GM19025 (cell line): ENCODE results near the gene HMOX1.

Experiments
- ATAC-seq: cut with Tn5 transposase; IDR thresholded peaks from one replicate; pipeline ENCODE4 v1.9.1; 2021; ENCODE audit warnings: mild to moderate bottlenecking, low read depth, moderate library complexity; ENCODE audit not compliant: unreplicated experiment

Gene HMOX1

GRCh38 chr22:35380537-35381423 is at the start of gene HMOX1:
Gene HMOX1, plus strand, starts transcription at chr22:35381096. Its CDS starts 78 bp downstream, at chr22:35381174.
- peak; percentile 72 for ATAC-seq

GRCh38 chr22:35332278-35332677 is 48.6 kb upstream of the HMOX1 start:
- no peak for ATAC-seq

GRCh38 chr22:35333220-35333619 is 47.7 kb upstream of the HMOX1 start:
- no peak for ATAC-seq

- ATAC-seq = no peak
These were observed 46.9 kb upstream of the HMOX1 start for GRCh38 chr22:35334004-35334403.

- no peak for ATAC-seq
These were observed 45.4 kb upstream of the HMOX1 start for GRCh38 chr22:35335468-35335867.

GRCh38 chr22:35335936-35336781 is 44.7 kb upstream of the HMOX1 start:
- ATAC-seq = no peak

GRCh38 chr22:35337932-35338331 is 43.0 kb upstream of the HMOX1 start:
- ATAC-seq = no peak

- ATAC-seq = no peak
These were observed 39.6 kb upstream of the HMOX1 start for GRCh38 chr22:35341090-35341874.

GRCh38 chr22:35342390-35342789 is 38.5 kb upstream of the HMOX1 start:
- no peak for ATAC-seq

- no peak for ATAC-seq
These were observed 37.0 kb upstream of the HMOX1 start for GRCh38 chr22:35343664-35344550.

- no peak for ATAC-seq
These were observed 35.8 kb upstream of the HMOX1 start for GRCh38 chr22:35344956-35345690.

- ATAC-seq = no peak
These were observed 34.9 kb upstream of the HMOX1 start for GRCh38 chr22:35345808-35346505.

GRCh38 chr22:35346596-35347220 is 34.2 kb upstream of the HMOX1 start:
- no peak for ATAC-seq

- no peak for ATAC-seq
These were observed 33.4 kb upstream of the HMOX1 start for GRCh38 chr22:35347462-35347861.

- ATAC-seq = no peak
These were observed 32.8 kb upstream of the HMOX1 start for GRCh38 chr22:35348026-35348590.

- no peak for ATAC-seq
These were observed 32.2 kb upstream of the HMOX1 start for GRCh38 chr22:35348703-35349102.

GRCh38 chr22:35349368-35349703 is 31.6 kb upstream of the HMOX1 start:
- ATAC-seq = no peak
